ENCODE measurements around the gene SMIM8.

DNA sequence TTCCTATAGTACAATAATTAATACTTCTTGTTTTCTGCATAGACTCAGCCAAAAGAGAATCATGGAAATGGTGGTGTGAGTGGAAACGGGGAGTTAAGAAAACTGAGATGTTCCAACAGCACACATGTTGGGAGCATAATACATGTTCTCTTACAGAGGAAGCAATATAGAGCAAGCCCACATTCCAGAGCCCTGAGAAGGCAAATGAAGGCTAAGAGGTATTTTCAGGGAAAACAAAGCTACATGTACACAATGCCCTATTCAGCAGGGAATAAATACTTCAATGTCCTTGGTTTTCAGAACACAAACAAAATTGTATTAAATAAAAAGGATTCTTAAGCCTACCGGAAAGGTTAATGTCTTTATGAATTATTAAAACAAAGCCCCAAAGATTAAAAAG, 35.1 kb upstream of the SMIM8 start:
- TF ChIP-seq CTCF (IDR thresholded peaks at IDR 0.05; ENCODE audit: borderline replicate concordance, extremely low read depth, low read length, poor library complexity, severe bottlenecking): no peak
- no peak for TF ChIP-seq EZH2 (IDR thresholded peaks at IDR 0.05; ENCODE audit: borderline replicate concordance, low read depth, low read length, severe bottlenecking)
